Bronchial epithelial cell (primary cell): Measurements from ENCODE around the gene RNF43. TPM values are rescaled to one million over a fixed set of nuclear protein-coding genes. Genes with fewer than 3 reads are reported as not detected.

Source experiments
- DNase-seq: peaks from one replicate; pipeline ENCODE4 v3.0.0-alpha.2; 2010; ENCODE audit warnings: low read depth
- FAIRE-seq: peaks from 2 replicates; lab custom pipeline; 2011; peaks lifted over from hg19 to GRCh38; lab: Jason Lieb, UNC
- H3K27me3 ChIP-seq: 2 replicates; pipeline ENCODE4 v1.5.1; 2011; ENCODE audit warnings: low read length; ENCODE audit not compliant: control insufficient read depth, insufficient read depth
- H3K36me3 ChIP-seq: 2 replicates; pipeline ENCODE4 v1.5.1; 2011; ENCODE audit warnings: low read length; ENCODE audit not compliant: control insufficient read depth, insufficient read depth
- H3K4me3 ChIP-seq: 2 replicates; pipeline ENCODE4 v1.5.1; 2011; ENCODE audit warnings: mild to moderate bottlenecking, low read depth, low read length, control low read depth
- CTCF ChIP-seq: IDR thresholded peaks from 2 replicates; pipeline ENCODE4 v1.5.1; 2011; ENCODE audit warnings: mild to moderate bottlenecking, moderate library complexity, low read length, control low read depth, inconsistent platforms; ENCODE audit not compliant: insufficient read depth, severe bottlenecking
- total RNA-seq: library from RNA; depleted of rRNA; stranded (reverse); fragments of >200 nt; gene quantifications from 2 replicates; pipeline ENCODE4 v1.2.1, GENCODE V29; 2014

Gene RNF43
- total RNA-seq, 1 donor from 2014 or later, result 7.6 TPM

DNA sequence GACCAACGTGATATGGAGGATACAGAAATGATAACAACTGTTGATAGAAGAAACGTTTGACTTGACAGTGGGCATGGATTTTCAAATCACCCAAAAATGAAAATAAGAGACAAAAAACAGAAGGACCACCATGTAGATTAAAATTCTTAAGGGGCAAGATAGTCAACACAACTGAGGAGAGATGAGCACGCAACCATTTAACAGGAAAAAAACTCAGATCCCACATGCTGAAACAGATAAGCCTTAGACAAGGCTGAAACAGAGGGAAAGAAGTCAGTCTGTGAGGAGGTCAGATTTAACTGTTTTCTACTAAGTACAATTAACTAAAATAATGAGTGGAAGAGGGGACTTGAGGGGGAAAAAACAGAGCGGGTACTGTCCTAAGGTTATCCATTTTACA lies 21.2 kb downstream of the RNF43 start:
- TF ChIP-seq CTCF, result no peak
- H3K36me3 ChIP-seq, result no peaks in the 10 kb centered on the region
- H3K27me3 ChIP-seq, result no peaks in the 10 kb centered on the region
- DNase-seq (no peak), FAIRE-seq (no peak)
- no peak overlapping the region for H3K4me3 ChIP-seq

- Histone ChIP-seq H3K27me3 (no peaks in the 10 kb centered on the region), H3K4me3 (no peak overlapping the region), H3K36me3 (no peaks in the 10 kb centered on the region)
- DNase-seq, result peak; percentile 65
- FAIRE-seq, result no peak
- TF ChIP-seq CTCF, result no peak
These were observed 22.7 kb downstream of the RNF43 start for GRCh38 chr17:58394534-58395223.

- FAIRE-seq (peak; percentile 18), DNase-seq (peak; percentile 92)
- H3K36me3 ChIP-seq, result no peaks in the 10 kb centered on the region
- no peak for TF ChIP-seq CTCF
- H3K4me3 ChIP-seq, result no peak overlapping the region
- no peaks in the 10 kb centered on the region for H3K27me3 ChIP-seq
These were observed 25.9 kb downstream of the RNF43 start for GRCh38 chr17:58391302-58391984.

- no peaks in the 10 kb centered on the region for H3K27me3 ChIP-seq
- FAIRE-seq (no peak), DNase-seq (no peak)
- H3K4me3 ChIP-seq, result no peak overlapping the region
- TF ChIP-seq CTCF, result no peak
- H3K36me3 ChIP-seq, result no peaks in the 10 kb centered on the region
These were observed 26.4 kb downstream of the RNF43 start for GRCh38 chr17:58390884-58391283.

GRCh38 chr17:58388302-58389190 lies 28.8 kb downstream of the RNF43 start:
- no peak for FAIRE-seq
- no peak for TF ChIP-seq CTCF
- Histone ChIP-seq H3K4me3 (no peak overlapping the region), H3K36me3 (no peaks in the 10 kb centered on the region), H3K27me3 (no peaks in the 10 kb centered on the region)
- DNase-seq, result no peak
